GM12865 (cell line): ENCODE results near the gene ZFYVE28.

Experiments
- DNase-seq: peaks from one replicate; pipeline ENCODE4 v3.0.0; 2010; ENCODE audit warnings: low read depth
- H3K4me3 ChIP-seq: 2 replicates; pipeline ENCODE4 v1.5.1; 2011; ENCODE audit warnings: mild to moderate bottlenecking, low read depth, low read length, control low read depth
- TF ChIP-seq, protein P1 (sequence below): IDR thresholded peaks from 2 replicates; pipeline ENCODE4 v1.5.1; 2011; ENCODE audit warnings: low read length, control low read depth, low read depth, inconsistent platforms; ENCODE audit not compliant: insufficient read depth; ENCODE audit errors: missing control alignments

Gene ZFYVE28

DNA sequence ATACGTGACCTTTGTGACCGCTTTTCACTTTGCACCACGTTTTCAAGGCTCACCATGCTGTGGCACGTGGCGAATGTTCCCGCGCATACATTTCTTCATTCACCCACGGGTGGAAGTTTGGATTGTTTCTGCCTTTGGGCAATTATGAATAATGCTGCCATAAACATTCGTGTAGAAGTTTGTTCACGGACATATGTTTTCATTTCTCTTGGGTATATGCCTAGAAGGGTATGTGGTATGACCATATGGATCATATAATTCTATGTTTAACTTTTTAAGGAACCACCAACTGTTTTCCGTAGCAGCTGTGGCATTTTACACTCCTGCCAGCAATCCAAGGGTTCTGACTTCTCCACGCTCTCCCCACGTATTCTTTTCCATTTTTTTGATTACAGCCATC is 95.6 kb downstream of the ZFYVE28 start:
- TF ChIP-seq, protein P1, sequence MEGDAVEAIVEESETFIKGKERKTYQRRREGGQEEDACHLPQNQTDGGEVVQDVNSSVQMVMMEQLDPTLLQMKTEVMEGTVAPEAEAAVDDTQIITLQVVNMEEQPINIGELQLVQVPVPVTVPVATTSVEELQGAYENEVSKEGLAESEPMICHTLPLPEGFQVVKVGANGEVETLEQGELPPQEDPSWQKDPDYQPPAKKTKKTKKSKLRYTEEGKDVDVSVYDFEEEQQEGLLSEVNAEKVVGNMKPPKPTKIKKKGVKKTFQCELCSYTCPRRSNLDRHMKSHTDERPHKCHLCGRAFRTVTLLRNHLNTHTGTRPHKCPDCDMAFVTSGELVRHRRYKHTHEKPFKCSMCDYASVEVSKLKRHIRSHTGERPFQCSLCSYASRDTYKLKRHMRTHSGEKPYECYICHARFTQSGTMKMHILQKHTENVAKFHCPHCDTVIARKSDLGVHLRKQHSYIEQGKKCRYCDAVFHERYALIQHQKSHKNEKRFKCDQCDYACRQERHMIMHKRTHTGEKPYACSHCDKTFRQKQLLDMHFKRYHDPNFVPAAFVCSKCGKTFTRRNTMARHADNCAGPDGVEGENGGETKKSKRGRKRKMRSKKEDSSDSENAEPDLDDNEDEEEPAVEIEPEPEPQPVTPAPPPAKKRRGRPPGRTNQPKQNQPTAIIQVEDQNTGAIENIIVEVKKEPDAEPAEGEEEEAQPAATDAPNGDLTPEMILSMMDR: no peak
- no peak for DNase-seq
- no peak overlapping the region for H3K4me3 ChIP-seq

DNA sequence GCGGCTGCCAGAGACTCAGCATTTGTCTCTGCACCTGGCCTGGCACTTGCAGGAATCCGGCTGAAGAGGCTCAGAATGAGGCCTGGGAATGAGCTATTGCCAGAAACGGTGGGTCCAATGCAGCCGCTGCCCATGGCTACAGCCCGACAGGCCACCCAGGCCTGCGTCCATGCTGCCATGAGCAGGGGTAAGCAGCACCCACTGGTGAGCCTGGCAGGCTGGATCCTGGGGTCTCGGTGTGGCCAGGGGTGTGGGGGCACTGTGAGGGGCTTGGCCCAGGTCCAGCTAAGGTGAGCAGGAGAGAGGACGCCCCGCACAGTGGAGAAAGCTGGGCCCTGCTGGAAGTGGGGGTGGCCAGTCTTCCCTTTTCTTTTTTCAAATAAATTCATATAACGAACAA is 96.2 kb downstream of the ZFYVE28 start:
- TF ChIP-seq, protein P1: no peak
- no peak for DNase-seq
- no peak overlapping the region for H3K4me3 ChIP-seq

DNA sequence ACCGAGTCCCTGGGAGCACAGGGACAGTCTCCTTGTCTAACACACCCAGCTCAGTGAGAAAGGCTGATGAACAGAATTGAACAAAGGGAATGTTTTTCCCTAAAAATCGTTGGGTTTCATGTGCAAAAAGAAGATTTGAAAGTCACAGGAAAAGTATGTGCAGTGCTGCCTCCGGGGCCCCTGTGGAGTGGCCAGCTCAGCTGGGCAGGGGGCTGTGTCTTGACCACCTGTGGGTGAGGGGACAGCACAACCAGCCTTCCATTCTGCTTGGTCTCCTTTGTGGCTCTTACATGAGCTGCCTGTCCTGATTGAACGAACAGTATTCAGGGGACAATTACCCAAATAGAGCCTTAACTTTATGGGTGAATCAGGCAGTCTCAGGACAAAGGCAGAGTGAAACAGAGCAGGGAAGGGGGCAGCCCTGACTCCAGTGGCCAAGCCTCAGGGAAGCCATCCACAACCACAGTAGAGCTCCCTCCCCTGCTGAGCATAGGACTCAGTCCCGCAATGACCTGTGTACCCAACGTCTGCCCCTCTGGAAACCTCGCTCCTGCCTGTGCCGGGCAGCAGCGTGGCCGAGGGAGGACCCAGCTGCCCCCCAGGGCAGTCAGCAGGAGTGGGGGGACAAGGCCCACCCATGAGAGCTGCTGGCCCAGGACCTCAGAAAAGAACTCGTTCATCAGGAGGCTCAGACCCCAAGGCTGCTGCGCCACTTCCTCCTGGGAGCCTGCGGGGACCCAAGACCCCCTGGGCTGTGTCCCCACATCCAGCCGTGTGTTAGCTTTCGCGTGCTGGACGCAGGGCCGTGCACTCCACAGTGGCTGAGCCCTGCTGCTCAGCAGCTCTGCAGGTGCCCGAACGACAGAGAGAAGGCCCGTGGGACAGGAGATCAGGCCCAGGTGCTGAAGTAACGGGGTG is 96.9 kb downstream of the ZFYVE28 start:
- TF ChIP-seq, protein P1: no peak
- H3K4me3 ChIP-seq: no peak overlapping the region
- DNase-seq: no peak

DNA sequence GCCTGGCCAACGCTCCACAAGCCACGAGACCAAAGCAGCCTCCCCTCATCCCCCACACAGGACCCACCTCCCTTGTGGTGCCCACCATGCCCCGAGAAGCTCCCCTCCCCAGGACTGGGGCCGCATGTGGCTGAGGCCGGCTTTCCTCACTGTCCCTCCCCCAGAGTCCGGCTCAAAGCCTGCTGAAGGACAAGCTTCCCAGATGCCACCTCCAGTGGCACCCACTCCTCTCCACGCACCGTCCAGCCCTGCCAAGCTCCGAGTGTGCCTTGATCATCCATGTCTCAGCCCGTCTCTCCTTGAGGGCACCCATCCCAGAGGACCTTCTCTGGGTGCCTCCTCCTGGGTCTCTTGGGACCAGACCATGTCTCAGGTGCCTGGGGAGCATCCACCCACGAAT is 97.7 kb downstream of the ZFYVE28 start:
- H3K4me3 ChIP-seq: no peak overlapping the region
- TF ChIP-seq, protein P1: no peak
- DNase-seq: no peak

DNA sequence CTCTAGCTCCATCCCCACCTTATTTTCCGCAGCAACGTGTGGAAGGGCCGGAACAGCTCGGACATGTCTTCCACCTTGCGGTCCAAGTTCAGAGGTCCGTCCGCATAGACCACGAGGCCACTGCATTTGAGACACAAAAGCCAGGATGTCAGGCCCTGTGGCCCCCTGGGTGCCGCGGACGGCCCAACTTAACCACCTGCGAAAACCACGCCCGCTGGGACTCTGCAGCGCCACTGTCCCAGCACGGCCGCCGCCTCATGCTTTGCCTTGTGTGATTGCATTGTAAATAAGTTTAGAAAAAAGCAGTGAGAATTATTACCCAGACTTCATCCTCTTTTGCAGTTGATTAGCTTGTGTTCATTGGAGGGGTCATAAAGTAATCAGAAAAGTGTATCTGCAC is 98.3 kb downstream of the ZFYVE28 start:
- TF ChIP-seq, protein P1: no peak
- no peak for DNase-seq
- no peak overlapping the region for H3K4me3 ChIP-seq

DNA sequence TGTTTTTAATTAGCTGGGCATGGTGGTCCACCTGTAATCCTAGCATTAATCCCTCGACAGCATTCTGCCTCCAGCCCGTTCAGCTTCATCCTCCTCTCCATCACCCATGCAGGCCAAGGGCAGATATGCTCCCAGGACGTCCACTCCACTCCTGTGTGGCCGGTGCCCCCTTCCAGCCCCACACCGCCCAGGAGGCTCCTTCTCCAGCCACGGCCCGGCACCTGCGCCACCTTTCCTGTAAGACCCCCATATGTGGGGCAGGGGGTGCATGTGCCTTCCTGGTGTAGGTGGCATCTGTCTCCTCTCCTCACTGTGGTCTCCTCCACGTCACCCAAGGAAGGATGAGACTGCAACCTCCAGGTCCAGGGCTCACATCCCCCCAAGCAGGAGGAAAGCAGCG is 99.6 kb downstream of the ZFYVE28 start:
- H3K4me3 ChIP-seq: no peak overlapping the region
- TF ChIP-seq, protein P1: no peak
- no peak for DNase-seq

DNA sequence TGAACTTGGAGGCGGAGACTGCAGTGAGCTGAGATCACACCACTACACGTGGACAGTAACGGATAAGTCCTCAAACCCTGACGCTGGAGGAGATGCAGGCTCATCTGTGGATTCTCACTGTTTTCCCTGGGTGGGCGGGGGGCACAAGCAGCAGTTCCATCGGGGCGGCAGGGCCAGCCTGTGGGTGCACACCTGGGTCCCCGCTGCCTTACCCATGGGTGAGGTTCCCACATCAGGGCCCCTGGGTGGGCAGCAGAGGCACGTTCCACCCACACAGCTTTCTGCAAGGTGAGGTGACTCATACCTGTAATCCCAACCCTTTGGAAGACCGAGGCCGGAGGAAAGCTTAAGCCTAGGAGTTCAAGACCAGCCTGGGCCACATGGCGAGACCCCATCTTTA is 100.0 kb downstream of the ZFYVE28 start:
- TF ChIP-seq, protein P1: no peak
- H3K4me3 ChIP-seq: no peak overlapping the region
- DNase-seq: no peak
